Fibroblast of lung (primary cell): ENCODE data around the gene CCDC85A. TPM values are rescaled to one million over a fixed set of nuclear protein-coding genes. Genes with fewer than 3 reads are reported as not detected.

Experiments used
- DNase-seq, 2 donors: peaks; one replicate each; pipeline versions ENCODE4 v3.0.0 to v3.0.0-alpha.2; 2010; ENCODE audit warnings: low read depth in 2 of 2
- H2AFZ ChIP-seq: 2 replicates; pipeline ENCODE4 v1.5.1; 2012; ENCODE audit warnings: low read length, control low read depth, inconsistent platforms
- H3K27ac ChIP-seq: 2 replicates; pipeline ENCODE4 v1.5.1; 2011; ENCODE audit warnings: low read length, control low read depth; ENCODE audit not compliant: insufficient read depth
- H3K27me3 ChIP-seq: 2 replicates; pipeline ENCODE4 v1.5.1; 2011; ENCODE audit warnings: mild to moderate bottlenecking, low read length; ENCODE audit not compliant: control insufficient read depth, insufficient read depth
- H3K36me3 ChIP-seq: 2 replicates; pipeline ENCODE4 v1.5.1; 2011; ENCODE audit warnings: low read length; ENCODE audit not compliant: control insufficient read depth, insufficient read depth
- H3K4me1 ChIP-seq: 2 replicates; pipeline ENCODE4 v1.5.1; 2011; ENCODE audit warnings: low read length; ENCODE audit not compliant: control insufficient read depth, insufficient read depth; ENCODE audit errors: extremely low read depth
- H3K4me2 ChIP-seq: 2 replicates; pipeline ENCODE4 v1.5.1; 2011; ENCODE audit warnings: low read length, control low read depth; ENCODE audit not compliant: insufficient read depth; ENCODE audit errors: extremely low read depth
- H3K4me3 ChIP-seq, 4 experiments: fragments of 200-600 bp in 1 of 4; sonication (generic) in 1 of 4; replicated peaks in 1 of 4; 2 replicates each; pipeline ENCODE4 v1.5.1; 2011 to 2016; ENCODE audit warnings: low read length in 4 of 4, low read depth in 3 of 4, mild to moderate bottlenecking in 3 of 4, control low read depth in 2 of 4, inconsistent platforms in 1 of 4, mixed read lengths in 1 of 4; ENCODE audit not compliant: insufficient read depth in 1 of 4; ENCODE audit errors: control extremely low read depth in 1 of 4
- H3K79me2 ChIP-seq: 2 replicates; pipeline ENCODE4 v1.5.1; 2012; ENCODE audit warnings: mild to moderate bottlenecking, low read length, inconsistent platforms; ENCODE audit not compliant: control insufficient read depth, insufficient read depth
- H3K9ac ChIP-seq: 2 replicates; pipeline ENCODE4 v1.5.1; 2011; ENCODE audit warnings: mild to moderate bottlenecking, low read length, control low read depth; ENCODE audit not compliant: insufficient read depth
- H3K9me3 ChIP-seq: 2 replicates; pipeline ENCODE4 v1.5.1; 2012; ENCODE audit warnings: low read depth, low read length; ENCODE audit not compliant: control insufficient read depth, insufficient read depth
- H4K20me1 ChIP-seq: 2 replicates; pipeline ENCODE4 v1.5.1; 2011; ENCODE audit warnings: low read length; ENCODE audit not compliant: control insufficient read depth, insufficient read depth; ENCODE audit errors: extremely low read depth
- CTCF ChIP-seq, 2 donors: IDR thresholded peaks in 1 of 2; conservative IDR thresholded peaks in 1 of 2; 1 replicate in 1 of 2; 2 replicates in 1 of 2; pipeline ENCODE4 v1.5.1; 2011 to 2012; ENCODE audit warnings: low read length in 2 of 2, control low read depth in 1 of 2, inconsistent platforms in 1 of 2, low read depth in 1 of 2, mild to moderate bottlenecking in 1 of 2
- EZH2 ChIP-seq: IDR thresholded peaks from 2 replicates; pipeline ENCODE4 v1.5.1; 2012; ENCODE audit warnings: low read length, control low read depth, mild to moderate bottlenecking; ENCODE audit errors: missing control alignments
- polyA plus RNA-seq, 2 donors: library from polyadenylated mRNA; depleted of rRNA in 1 of 2; stranded (reverse) in 1 of 2; unstranded in 1 of 2; fragments of >200 nt; gene quantifications; 2 replicates each; pipeline ENCODE4 v1.2.1, GENCODE V29; 2011 to 2012; ENCODE audit warnings: missing spikeins in 1 of 2
- total RNA-seq: library from RNA; depleted of rRNA; stranded (reverse); fragments of >200 nt; gene quantifications from 2 replicates; pipeline ENCODE4 v1.2.1, GENCODE V29; 2014

The CCDC85A gene
- total and polyA plus RNA-seq, 2 donors (not counting 1 experiment from before 2014, with no cell fraction given) = 0.03 TPM; not detected in 1

DNA sequence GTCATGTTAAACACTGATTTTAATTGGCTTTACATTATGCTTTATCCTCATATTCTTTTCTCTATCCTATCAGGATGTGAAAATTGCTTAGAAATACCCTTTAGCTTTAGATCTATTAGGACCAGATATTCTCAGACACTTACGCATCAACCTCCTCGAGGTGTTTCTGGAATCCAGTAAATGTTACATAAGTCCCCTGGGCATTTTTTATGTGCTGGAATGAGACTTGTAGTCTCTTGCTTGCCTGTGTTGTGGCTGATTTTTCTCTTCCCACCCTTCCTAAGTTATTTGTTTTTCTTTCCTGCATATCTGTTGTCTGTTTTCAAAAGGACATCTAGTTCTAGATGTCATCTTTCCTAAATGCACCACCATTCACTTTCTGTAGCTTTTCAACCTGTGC is 197.1 kb downstream of the CCDC85A start:
- Histone ChIP-seq H3K79me2 (no peaks in the 10 kb centered on the region), H3K9me3 (no peaks in the 10 kb centered on the region), H4K20me1 (no peaks in the 10 kb centered on the region), H3K4me1 (no peaks in the 10 kb centered on the region), H3K36me3 (no peaks in the 10 kb centered on the region), H2AFZ (no peak overlapping the region), H3K4me2 (no peak overlapping the region), H3K9ac (no peak overlapping the region), H3K4me3 (no peak overlapping the region), H3K27me3 (no peaks in the 10 kb centered on the region), H3K27ac (no peak overlapping the region)
- TF ChIP-seq CTCF (conservative IDR thresholded peaks at IDR 0.05 in 1 of 2, IDR thresholded peaks at IDR 0.05 in 1 of 2; ENCODE audit: low read depth in 1 of 2, low read length in 2 of 2) = no peak
- TF ChIP-seq EZH2 = no peak
- DNase-seq = no peak

DNA sequence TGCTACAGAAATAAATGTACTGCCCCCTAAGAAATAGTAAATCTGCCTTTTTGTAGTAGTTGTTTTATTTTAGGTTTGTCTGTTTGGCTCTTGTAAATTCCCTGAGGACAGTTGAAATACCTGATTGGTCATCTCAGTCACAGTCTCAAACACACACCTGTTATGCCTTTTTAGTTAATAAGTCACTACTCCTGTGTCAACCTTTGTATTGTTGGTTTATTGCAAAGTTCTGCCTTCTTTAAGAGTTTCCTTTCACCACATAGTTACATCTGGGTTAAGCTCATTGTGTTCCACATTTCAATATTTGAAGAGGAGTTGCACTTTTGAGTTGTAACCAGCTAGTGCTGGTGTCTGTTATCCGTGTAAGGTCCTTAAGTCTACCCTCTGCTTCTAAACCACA is 198.7 kb downstream of the CCDC85A start:
- H3K36me3 ChIP-seq = no peaks in the 10 kb centered on the region
- no peaks in the 10 kb centered on the region for H3K27me3 ChIP-seq
- H3K79me2 ChIP-seq = no peaks in the 10 kb centered on the region
- H3K9ac ChIP-seq = no peak overlapping the region
- H2AFZ ChIP-seq = no peak overlapping the region
- H3K4me2 ChIP-seq = no peak overlapping the region
- no peaks in the 10 kb centered on the region for H4K20me1 ChIP-seq
- H3K9me3 ChIP-seq = no peaks in the 10 kb centered on the region
- TF ChIP-seq CTCF (conservative IDR thresholded peaks at IDR 0.05 in 1 of 2, IDR thresholded peaks at IDR 0.05 in 1 of 2; ENCODE audit: low read depth in 1 of 2, low read length in 2 of 2) (no peak), EZH2 (no peak)
- H3K4me1 ChIP-seq = no peaks in the 10 kb centered on the region
- H3K27ac ChIP-seq = no peak overlapping the region
- no peak overlapping the region for H3K4me3 ChIP-seq
- no peak for DNase-seq

DNA sequence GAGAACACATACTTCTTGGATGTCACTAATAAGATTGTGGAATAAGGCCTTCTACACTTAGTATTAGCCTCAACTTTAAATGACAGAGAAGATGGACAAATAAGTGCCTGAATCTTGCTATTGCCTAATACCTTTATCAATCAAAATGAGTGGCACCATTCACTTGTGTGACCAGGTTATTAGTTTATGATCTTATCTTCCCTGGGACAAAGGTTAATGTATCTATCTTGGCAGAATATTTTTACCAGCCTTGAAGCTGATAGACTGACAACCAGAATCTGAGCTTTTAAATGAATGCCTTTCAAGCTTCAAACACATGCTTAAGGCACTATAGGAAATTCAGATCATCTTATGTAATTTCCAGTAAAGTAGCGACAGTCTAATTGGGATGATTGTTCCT is 202.9 kb downstream of the CCDC85A start:
- H2AFZ ChIP-seq = no peak overlapping the region
- no peak overlapping the region for H3K27ac ChIP-seq
- no peaks in the 10 kb centered on the region for H3K4me1 ChIP-seq
- H3K4me3 ChIP-seq = no peak overlapping the region
- TF ChIP-seq EZH2 (no peak), CTCF (conservative IDR thresholded peaks at IDR 0.05 in 1 of 2, IDR thresholded peaks at IDR 0.05 in 1 of 2; ENCODE audit: low read depth in 1 of 2, low read length in 2 of 2) (no peak)
- DNase-seq = no peak
- no peak overlapping the region for H3K4me2 ChIP-seq
- H3K9me3 ChIP-seq = no peaks in the 10 kb centered on the region
- no peak overlapping the region for H3K9ac ChIP-seq
- H3K36me3 ChIP-seq = no peaks in the 10 kb centered on the region
- H3K27me3 ChIP-seq = no peaks in the 10 kb centered on the region
- H4K20me1 ChIP-seq = no peaks in the 10 kb centered on the region
- no peaks in the 10 kb centered on the region for H3K79me2 ChIP-seq
